Uterus (tissue), 2 donors: ENCODE results near the gene INPP4A.

Experiments
- CTCF ChIP-seq, 4 experiments: fragments of 200-600 bp in 2 of 4; fragments of 450-650 bp in 2 of 4; sonication (generic) in 2 of 4; IDR thresholded peaks; one replicate each; pipeline ENCODE4 v1.5.1; 2016 to 2019; ENCODE audit warnings: antibody characterized with exemption in 4 of 4, mild to moderate bottlenecking in 2 of 4, moderate library complexity in 1 of 4
- POLR2A ChIP-seq, 2 donors: fragments of 450-650 bp; IDR thresholded peaks; one replicate each; pipeline ENCODE4 v1.6.1; 2016; ENCODE audit warnings: antibody characterized with exemption in 2 of 2, mild to moderate bottlenecking in 1 of 2, moderate library complexity in 1 of 2

GRCh38 chr2:98505311-98505808 lies 60.7 kb downstream of the INPP4A start:
- TF ChIP-seq POLR2A (IDR thresholded peaks at IDR 0.05): no peak
- TF ChIP-seq CTCF (IDR thresholded peaks at IDR 0.05): no peak
